Kidney epithelial cell (primary cell): ENCODE data around the gene GOLGA6A. TPM values are rescaled to one million over a fixed set of nuclear protein-coding genes. Genes with fewer than 3 reads are reported as not detected.
"Not testable (repeated sequence)": the region's sequence is repeated elsewhere in the genome, so short reads cannot be mapped to it uniquely, and the experiment has no call there.

Experiments used
- DNase-seq: peaks from one replicate; pipeline ENCODE4 v3.0.0-alpha.2; 2010; ENCODE audit warnings: low read depth
- H3K27me3 ChIP-seq: 2 replicates; pipeline ENCODE4 v1.6.0; 2011; ENCODE audit warnings: low read length; ENCODE audit not compliant: control insufficient read depth, insufficient read depth
- H3K36me3 ChIP-seq: 2 replicates; pipeline ENCODE4 v1.5.1; 2011; ENCODE audit warnings: low read length; ENCODE audit not compliant: control insufficient read depth, insufficient read depth
- H3K4me3 ChIP-seq: 2 replicates; pipeline ENCODE4 v1.5.1; 2011; ENCODE audit warnings: low read depth, mild to moderate bottlenecking, control low read depth, low read length
- total RNA-seq: library from RNA; depleted of rRNA; stranded (reverse); fragments of >200 nt; gene quantifications from 2 replicates; pipeline ENCODE4 v1.2.3, GENCODE V29; 2015
- TF ChIP-seq, protein P1 (sequence below): IDR thresholded peaks from 2 replicates; pipeline ENCODE4 v1.5.1; 2011; ENCODE audit warnings: mild to moderate bottlenecking, moderate library complexity, low read length, control low read depth, inconsistent platforms; ENCODE audit not compliant: insufficient read depth, poor library complexity, severe bottlenecking

The GOLGA6A gene
- total RNA-seq, 1 donor from 2014 or later = not detected

DNA sequence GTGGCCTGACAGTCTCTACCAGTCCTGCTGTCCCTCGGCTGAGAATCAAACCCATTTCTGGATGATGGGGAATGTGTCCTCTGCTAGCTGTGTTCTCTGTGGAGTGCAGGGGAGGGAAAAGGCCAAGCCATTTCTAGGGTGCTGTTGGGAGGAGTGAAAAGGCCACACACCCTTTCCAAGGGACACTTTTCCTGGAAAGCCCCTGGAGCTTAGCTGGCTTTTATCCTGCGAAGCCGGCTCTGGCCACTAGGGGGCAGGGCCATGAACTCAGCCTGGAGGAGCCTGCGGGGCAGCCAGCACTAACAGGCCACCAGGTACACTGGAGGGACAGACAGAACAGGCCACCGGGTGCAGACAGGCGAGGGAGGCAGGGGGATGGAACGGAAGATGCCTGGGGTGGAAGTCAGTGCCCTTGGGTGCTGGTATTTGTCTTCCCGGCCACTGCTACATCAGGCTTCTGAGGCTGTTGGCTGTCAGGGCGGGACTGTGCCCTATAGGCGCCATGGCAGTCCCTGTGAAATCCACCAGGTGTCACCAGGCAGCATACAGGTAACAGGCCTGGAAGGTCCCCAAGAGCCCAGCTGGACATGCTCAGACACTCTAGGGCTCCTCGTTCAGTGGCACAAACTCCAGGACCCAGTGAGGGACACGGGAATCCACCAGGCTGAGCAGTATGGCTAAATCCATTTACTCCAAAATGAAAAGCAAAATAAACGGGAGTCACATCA, 16.5 kb downstream of the GOLGA6A start:
- TF ChIP-seq, protein P1, sequence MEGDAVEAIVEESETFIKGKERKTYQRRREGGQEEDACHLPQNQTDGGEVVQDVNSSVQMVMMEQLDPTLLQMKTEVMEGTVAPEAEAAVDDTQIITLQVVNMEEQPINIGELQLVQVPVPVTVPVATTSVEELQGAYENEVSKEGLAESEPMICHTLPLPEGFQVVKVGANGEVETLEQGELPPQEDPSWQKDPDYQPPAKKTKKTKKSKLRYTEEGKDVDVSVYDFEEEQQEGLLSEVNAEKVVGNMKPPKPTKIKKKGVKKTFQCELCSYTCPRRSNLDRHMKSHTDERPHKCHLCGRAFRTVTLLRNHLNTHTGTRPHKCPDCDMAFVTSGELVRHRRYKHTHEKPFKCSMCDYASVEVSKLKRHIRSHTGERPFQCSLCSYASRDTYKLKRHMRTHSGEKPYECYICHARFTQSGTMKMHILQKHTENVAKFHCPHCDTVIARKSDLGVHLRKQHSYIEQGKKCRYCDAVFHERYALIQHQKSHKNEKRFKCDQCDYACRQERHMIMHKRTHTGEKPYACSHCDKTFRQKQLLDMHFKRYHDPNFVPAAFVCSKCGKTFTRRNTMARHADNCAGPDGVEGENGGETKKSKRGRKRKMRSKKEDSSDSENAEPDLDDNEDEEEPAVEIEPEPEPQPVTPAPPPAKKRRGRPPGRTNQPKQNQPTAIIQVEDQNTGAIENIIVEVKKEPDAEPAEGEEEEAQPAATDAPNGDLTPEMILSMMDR = peak; percentile 20
- not testable (repeated sequence) for DNase-seq, H3K4me3 ChIP-seq, H3K36me3 ChIP-seq, H3K27me3 ChIP-seq

DNA sequence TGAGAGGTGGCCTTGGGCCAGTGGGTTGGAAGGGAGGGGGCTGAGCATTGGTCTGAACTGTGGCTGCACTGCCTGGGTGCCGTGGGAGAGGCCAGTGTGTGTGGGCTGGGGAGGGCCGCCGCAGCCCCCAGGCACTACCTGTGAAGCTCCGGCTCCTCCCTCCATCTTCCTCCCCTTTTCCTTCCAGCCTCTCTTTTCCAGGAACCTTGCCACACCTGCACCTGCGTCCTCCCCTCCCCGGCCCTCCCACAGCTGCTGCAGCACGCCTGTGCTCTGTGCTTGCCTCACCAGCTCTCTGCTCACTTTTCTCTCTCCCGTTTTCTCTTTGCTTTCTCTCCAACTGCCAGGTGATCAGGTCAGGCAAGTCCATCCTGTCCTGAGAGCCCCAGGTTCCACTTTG, 17.5 kb downstream of the GOLGA6A start:
- H3K27me3 ChIP-seq, DNase-seq: not testable (repeated sequence)

DNA sequence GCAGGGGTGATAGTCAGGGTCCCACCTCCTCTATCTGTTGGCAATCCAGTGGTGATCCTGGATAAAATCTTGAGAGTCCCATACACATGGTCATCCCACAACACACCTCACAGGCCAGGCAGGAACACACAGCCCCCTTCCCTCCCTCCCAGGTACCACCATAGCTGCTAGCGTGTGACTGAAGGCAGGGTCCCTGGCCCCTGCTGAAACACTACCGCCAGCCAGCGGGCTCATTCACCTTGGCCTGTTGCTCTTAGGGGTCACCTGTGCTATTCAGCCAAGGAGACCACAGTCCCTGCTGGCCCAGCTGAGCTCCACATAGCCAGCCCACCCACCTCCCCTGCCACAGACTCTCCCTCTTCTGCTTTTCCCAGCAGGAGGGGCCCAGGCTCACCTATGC, 18.2 kb downstream of the GOLGA6A start:
- H3K4me3 ChIP-seq, DNase-seq, H3K36me3 ChIP-seq, H3K27me3 ChIP-seq: not testable (repeated sequence)

More for the DNA sequence above, 17.5 kb downstream of the GOLGA6A start:
- H3K4me3 ChIP-seq, H3K36me3 ChIP-seq: not testable (repeated sequence)

DNA sequence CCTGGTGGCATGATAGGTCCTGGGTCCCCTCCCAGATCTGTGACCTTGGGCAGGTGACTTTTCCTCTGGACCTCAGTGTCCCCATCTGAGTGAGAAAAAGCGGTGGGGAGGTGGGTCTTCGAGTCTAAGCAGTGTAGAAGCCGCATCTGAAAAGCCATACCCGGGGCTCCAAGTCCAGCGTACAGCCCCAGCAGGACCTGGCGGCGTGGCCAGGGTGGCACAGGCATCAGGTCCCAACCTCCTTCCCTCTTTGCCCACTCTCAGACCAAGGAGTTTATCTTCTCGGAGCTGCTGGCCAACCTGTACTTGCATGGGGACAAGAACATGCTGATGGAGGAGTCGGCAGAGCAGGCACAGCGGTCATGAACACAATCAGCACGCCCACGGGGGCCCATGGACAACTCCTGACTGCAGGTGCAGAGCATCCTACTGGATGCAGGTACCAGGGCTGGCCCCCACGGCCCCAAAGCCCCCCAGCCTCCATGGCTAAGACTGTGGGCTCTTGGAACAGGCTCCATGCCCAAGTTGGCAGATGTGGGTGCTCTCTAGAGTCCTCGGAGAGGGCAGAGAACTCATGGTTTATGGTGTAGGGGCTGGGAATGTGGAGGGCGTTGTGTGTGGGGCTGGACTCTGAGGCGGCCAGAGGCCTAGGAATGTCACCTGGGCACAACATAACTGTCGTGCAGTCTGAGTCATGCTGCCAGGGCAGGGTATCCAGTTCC, 18.8 kb downstream of the GOLGA6A start:
- DNase-seq, H3K27me3 ChIP-seq, H3K4me3 ChIP-seq, H3K36me3 ChIP-seq: not testable (repeated sequence)

DNA sequence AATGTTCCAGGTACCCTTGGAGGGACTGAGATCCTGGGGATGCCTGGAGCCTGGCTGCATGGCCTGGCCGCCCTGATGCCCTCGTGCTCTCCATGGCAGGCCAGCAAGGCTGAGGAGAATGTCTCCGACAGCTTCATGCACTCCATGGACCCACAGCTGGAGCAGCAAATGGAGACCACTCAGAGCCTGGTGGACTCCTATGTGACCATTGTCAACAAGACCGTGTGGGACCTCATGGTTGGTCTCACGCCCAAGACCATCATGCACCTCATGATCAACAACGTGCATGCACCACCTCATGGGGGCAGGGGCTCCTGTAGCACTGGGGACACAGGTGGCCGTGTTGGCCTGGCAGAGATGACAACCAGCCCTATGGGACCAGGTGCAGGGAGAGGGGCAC, 19.7 kb downstream of the GOLGA6A start:
- Histone ChIP-seq H3K27me3 (peaks cover 3% of the 10 kb centered on the region), H3K36me3 (no peaks in the 10 kb centered on the region), H3K4me3 (no peak overlapping the region)
- no peak for DNase-seq
- TF ChIP-seq, protein P1 = no peak

DNA sequence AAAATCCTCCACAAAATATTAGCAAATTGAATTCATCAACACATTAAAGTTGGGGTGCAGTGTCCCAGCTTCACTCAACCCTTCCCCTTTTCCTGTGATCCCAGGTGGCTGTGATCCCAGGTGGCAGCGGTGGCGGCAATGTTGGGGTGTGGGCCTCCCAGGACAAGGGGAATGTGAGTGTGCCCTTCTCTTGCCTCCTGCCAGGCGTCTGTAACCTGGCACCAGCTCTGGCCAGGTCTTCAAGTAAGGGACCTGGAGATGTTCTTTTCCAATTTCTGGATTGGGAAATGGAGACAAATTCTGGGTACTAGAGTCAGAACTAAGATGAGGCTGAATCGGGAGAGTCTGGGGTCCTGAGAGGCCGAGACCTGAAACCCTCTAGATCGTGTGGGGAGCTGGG, 20.1 kb downstream of the GOLGA6A start:
- TF ChIP-seq, protein P1 = no peak
- DNase-seq = no peak
- no peak overlapping the region for H3K4me3 ChIP-seq
- H3K27me3 ChIP-seq = peaks cover 3% of the 10 kb centered on the region
- no peaks in the 10 kb centered on the region for H3K36me3 ChIP-seq

DNA sequence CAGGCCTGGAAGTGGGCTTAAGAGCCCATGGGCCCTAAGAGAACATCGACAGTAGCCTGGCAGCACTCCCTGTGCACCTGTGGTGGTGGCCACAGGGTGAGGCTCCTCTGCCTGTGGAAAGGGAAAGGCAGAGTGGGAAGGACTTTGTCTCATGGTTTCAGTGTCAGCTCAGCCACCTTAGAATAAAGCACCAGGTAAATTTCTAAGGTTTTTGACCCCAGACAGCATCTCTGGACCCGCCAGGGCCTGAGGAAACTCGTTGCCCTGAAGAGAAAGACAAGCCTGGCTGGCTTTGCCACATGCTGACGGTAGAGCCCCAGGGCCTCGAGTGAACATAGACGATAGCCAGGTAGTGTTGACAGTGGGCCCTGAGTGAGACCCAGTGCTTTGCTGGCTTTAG, 22.1 kb downstream of the GOLGA6A start:
- TF ChIP-seq, protein P1 = no peak
- DNase-seq = no peak
- Histone ChIP-seq H3K4me3 (no peak overlapping the region), H3K27me3 (peaks cover 5% of the 10 kb centered on the region), H3K36me3 (no peaks in the 10 kb centered on the region)

DNA sequence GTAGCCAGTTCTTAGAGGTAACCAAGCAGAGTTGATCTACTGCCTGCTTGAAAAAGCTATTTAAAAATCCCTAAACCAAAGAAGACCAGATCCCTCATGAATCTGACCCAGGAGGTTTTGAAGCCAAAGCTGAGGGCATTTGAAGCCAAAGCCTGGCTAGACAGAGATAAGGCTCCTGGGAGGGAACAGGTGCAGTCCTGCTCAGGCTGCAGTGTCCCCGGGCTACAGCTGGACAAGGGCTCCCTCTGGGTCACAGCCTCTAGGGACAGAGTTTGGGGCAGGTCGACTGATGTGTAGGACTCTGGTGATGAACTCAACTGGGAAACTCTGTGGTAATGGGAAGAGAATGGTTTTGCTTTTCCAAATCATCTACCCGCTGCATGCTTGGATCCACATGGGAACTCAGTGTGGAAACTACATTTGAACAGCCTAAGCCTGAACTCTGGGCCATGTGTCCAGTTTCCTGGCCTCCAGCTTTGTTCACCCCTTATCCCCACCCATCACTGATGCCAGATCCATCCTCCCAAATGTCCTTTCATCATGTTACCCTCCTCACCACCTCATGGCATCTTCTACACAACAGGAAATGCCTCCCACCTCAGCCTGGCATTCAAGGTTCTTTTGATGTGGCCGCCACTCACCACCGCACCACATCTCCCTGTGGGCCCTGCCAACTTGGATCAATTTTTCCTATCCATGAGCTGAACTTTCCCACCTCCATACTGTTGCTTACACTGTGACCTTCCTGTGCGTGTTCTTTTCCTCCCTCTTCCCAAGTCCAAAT, 23.1 kb downstream of the GOLGA6A start:
- not testable (repeated sequence) for H3K27me3 ChIP-seq, DNase-seq, H3K4me3 ChIP-seq, H3K36me3 ChIP-seq

DNA sequence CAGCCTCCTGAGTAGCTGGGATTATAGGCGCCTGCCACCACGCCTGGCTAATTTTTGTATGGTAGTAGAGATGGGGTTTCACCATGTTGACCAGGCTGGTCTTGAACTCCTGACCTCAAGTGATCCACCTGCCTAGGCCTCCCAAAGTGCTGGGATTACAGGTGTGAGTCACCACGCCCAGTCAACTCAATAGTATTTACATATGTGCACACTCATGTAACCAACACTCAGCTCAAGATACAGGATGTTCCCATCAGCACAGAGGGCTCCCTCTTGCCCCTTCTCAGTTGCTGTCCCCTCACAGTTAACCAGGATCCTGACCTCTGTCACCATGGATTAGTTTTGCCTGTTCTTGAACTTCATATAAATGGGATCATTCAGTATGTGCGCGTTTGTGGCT, 26.0 kb downstream of the GOLGA6A start:
- H3K36me3 ChIP-seq, H3K4me3 ChIP-seq, H3K27me3 ChIP-seq, DNase-seq: not testable (repeated sequence)
